Measurements from ENCODE around the gene WDR20.
"Not testable (repeated sequence)": the region's sequence is repeated elsewhere in the genome, so short reads cannot be mapped to it uniquely, and the experiment has no call there.

Gene WDR20, protein sequence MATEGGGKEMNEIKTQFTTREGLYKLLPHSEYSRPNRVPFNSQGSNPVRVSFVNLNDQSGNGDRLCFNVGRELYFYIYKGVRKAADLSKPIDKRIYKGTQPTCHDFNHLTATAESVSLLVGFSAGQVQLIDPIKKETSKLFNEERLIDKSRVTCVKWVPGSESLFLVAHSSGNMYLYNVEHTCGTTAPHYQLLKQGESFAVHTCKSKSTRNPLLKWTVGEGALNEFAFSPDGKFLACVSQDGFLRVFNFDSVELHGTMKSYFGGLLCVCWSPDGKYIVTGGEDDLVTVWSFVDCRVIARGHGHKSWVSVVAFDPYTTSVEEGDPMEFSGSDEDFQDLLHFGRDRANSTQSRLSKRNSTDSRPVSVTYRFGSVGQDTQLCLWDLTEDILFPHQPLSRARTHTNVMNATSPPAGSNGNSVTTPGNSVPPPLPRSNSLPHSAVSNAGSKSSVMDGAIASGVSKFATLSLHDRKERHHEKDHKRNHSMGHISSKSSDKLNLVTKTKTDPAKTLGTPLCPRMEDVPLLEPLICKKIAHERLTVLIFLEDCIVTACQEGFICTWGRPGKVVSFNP

DNA sequence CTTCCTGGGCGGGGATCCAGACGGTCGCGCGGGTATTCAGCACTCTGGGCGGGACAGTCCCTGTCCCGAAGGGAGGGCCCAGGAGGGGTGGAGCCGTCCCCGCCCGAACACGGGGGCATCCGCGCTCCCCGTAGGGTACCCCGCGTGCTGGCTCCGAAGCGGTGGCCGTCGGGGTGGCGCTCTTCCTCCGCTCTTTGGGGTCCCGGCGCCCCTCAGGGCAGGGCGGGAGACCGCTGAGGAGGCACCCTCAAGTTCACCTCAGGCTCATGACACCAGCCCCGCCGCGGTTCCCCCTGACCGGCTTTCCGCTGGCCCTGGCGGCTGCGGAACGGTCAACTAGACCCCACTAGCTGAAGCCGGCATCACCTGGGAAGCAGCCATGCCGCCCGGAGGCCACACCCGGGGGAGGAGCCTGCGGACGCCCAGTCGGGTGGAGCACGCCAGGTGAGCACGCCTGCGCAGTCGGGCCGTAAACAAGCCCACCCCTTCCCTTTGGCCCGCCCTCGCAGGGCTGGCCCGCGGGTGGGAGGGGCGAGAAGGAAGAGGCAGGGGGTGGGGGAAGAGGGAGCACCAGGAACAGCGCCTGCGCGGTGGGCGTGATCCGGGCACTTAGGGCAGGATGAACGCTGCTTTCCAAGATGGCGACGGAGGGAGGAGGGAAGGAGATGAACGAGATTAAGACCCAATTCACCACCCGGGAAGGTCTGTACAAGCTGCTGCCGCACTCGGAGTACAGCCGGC lies at the start of gene WDR20:
WDR20 (plus strand) TSS at position 612 of the 741 bp plus-strand sequence; CDS start at position 639, 27 bp downstream.
- peak; percentile 97 for DNase-seq

DNA sequence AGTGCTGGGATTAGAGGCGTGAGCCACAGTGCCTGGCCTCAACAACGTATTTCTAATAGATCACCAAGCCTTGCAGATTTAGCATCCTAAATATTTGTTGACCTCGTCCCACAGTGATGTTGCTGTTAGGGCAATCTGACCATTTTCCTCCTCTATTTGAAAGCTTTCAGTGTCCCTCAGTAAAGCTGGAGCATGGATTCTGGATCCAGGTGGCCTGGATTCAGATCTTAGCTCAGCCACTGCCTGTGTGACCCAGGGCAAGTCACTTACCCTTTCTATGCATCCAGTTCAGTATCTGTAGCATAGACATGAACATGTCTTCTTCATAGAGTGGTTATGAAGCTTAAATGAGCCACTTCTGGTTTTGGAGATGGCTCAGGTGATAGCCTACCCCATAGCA lies 49.0 kb upstream of the WDR20 start:
- no peak for DNase-seq

DNA sequence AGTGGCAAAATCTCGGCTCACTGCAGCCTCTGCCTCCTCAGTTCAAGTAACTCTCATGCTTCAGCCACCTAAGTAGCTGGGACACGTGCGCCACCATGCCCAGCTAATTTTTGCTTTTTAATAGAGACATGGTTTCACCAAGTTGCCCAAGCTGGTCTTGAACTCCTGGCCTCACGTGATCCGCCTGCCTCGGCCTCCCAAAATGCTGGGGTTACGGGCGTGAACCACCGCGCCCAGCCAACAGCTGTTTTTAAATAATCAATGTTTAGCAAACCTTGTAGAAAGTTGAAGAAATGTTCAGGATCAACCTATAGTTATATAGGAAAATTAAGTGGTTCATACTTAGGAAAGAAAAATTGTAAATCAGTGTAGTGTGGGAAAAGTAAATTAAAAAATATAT lies 46.9 kb upstream of the WDR20 start:
- no peak for DNase-seq

DNA sequence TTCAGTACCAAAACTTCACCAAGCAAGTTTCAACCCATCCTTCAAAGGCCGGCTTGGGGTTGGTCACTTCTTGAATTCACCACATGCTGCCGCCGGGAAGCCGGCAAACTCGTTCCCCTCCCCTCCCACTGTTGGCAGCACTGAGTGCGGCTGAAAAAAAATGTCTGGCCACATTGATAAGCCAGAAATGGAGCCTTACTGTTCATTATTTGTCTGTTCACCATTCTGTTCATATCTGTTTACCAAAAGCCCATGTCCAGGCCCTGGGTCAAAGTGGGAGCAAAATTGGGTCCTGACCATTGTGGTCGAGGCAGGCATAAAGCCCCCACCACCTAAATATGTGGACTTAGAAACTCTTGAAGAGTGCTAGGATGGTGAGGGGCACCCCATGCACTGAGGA lies 45.6 kb upstream of the WDR20 start:
- DNase-seq = no peak

DNA sequence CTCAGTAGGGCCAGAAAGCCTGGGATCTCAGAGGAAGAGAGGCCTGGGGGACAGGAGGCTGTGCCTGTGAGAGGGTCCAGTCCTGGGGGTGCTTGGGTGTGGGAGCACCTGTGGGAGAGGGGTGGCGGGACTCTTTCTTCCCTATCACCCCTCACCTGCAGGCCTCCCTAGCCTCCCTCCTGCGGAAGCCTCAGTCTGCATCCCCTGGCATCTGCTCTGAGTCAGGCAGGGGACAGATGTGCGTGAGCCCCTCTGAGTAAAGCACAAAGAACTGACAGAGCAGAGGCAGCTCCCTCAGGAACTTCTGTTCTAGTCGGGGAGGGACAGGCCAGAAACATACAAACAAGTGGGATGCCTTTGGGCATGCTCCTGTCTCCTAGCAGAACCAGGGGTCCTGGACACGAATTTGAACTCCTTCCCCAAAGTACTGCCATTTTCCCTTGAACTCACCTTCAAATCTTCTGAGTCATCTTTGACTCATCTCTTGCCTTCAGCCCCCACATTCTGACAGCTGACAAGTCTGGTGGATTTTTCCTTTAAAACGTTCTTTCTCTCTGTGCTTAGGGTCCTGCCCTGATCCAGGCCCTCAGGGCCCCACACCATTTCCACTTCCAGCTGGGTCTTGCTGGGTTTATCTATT lies 44.3 kb upstream of the WDR20 start:
- DNase-seq = no peak

DNA sequence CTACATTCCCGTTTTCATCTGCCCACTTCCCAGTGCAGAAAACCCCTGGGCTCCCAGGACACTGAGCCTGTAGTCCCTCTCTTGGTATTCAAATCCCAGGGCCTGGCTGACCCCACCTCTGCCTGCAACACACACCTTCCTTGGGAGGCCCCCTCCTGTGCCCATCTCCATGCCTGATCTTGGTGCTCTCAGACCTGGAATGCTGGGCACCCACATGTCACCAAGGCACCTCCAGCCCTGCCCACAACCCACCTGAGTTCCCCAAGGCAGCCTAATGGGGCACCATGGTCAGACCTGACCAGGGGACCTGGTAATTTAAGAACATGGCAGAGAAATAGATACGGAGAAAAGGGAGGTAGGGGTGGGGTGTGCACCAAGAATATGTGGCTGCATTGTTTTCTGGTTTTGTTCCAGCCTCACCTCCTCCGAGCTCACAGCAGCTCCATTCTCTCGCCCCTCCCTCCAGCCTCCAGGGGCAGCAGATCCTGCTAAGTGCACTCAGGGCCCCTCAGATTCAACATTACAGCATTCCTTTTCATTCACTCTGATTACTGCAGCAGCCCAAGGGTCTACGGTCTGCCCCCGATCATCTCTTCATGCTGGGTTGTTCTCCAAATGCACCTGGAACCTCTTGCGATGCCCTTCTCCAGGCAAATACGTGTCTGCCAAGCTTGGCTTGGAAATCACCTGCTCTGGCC lies 43.7 kb upstream of the WDR20 start:
- DNase-seq = no peak

DNA sequence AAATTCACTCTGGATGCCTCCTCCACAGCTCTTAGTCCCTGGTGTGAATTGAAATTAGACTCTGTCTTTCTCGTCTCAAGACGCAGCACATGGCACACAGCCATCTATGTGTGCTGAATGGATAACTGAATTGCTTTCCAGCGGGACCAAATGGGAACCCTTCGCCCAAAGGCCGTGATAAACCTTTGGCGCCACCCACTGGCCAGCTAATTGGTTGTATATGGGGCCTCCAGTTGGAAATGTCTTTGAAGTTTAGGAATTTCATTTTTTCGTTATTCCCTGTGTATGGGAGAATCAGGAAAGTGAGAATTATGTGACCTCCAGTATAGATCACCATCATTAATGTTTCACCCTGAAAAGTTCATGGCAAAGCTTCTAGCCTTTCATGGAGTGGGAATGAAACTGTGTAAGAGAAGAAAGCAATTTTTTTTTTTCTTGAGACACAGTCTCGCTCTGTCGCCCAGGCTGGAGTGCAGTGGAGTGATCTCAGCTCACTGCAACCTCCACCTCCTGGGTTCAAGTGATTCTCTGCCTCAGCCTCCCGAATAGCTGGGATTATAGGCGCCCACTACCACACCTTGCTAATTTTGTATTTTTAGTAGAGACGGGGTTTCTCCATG lies 43.0 kb upstream of the WDR20 start:
- peak; percentile 69 for DNase-seq

DNA sequence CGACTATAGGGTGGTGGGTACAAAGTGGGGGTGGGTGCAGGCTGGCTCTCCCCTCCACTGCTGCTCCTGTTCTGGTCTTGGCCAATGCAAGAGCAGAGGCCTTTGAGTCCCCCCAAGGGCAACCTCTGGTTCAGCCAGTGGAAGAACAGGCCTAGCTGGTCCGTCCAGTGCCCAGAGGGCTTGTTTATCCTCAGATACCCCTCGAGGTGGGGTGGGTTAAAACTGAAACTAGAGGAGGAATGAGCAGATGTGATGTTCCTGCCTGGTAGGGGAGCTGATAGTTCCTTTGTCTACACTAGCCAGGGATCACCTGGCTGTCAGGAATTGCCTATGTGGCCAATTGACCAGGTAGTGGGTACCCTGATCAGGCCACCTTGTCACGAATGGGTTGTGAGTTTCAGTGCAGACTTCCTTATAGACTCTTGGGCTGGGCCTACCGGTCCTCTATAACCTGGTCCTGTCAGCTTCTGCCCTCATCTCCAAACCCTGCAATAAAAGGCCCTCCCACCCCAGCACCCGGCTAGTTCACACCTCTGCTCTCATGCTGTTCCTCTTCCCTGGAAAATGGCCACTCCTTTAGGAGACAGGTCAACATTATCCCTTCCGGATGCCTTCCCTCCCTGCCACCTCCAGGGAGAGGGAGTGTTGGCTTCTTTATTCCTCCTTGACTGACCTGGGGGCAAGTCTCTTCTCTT lies 42.1 kb upstream of the WDR20 start:
- no peak for DNase-seq

DNA sequence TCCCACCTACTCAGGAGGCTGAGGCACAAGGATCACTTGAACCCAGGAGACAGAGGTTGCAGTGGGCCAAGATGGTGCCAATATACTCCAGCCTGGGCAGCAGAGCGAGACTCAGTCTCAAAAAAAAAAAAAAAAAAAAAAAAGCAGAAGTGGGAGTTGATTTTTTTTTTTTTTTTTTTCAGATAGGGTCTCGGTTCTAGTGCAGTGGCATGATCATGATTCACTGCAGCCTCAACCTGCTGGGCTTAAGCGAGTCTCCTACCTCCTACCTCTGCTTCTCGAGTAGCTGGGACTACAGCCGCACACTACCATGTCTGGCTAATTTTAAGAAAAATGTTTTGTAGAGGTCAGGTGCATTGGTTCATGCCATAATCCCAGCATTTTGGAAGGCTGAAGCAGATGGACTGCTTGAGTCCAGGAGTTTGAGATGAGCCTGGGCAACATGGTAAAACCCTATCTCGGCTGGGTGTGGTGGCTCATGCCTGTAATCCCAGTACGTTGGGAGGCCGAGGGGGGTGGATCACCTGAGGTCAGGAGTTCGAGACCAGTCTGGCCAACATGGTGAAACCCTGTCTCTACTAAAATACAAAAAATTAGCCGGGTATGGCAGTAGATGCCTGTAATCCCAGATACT lies 36.5 kb upstream of the WDR20 start:
- DNase-seq = no peak

DNA sequence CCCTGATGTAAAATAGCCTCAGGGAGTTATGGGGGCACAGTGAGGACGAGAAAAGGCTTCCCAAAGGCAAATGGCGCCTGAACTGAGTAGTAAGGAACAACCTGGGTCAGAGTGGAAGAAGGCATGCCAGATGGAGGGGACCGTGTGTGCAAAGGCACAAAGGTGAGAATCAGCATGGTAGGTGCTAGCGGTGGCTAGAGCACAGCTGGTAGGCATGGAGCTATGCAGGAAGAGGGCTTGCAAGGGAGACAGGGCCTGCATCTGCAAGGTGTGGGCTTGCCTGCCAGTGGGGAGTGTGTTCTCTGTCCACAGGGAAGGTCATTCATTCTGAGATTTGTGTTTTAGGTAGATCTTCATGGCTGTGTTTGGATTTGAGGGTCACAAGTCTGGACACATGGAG lies 34.3 kb upstream of the WDR20 start:
- DNase-seq = no peak

DNA sequence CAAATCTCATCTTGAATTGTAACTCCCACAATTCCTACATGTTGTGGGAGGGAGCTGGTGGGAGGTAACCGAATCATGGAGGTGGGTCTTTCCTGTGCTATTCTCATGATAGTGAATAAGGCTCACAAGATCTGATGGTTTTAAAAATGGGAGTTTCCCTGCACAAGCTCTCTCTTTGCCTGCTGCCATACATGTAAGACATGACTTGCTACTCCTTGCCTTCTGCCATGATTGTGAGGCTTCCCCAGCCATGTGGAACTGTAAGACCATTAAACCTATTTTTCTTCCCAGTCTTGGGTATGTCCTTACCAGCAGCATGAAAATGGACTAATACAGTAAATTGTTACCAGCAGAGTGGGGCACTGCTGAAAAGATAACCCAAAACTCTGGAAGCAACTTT lies 30.4 kb upstream of the WDR20 start:
- not testable (repeated sequence) for DNase-seq

DNA sequence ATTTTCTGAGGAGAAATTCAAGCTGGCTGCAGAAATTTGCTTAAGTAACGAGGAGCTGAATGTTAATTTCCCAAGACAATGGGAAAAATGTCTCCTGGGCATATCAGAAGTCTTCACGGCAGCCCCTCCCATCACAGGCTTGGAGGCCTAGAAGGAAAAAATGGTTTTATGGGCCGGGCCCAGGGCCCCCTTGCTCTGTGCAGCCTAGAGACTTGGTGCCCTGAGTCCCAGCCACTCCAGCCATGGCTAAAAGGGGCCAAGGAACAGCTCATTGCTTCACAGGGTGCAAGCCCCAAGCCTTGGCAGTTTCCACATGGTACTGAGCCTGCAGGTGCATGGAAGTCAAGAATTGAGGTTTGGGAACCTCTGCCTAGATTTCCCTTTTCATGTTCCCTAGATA lies 28.6 kb upstream of the WDR20 start:
- no peak for DNase-seq

DNA sequence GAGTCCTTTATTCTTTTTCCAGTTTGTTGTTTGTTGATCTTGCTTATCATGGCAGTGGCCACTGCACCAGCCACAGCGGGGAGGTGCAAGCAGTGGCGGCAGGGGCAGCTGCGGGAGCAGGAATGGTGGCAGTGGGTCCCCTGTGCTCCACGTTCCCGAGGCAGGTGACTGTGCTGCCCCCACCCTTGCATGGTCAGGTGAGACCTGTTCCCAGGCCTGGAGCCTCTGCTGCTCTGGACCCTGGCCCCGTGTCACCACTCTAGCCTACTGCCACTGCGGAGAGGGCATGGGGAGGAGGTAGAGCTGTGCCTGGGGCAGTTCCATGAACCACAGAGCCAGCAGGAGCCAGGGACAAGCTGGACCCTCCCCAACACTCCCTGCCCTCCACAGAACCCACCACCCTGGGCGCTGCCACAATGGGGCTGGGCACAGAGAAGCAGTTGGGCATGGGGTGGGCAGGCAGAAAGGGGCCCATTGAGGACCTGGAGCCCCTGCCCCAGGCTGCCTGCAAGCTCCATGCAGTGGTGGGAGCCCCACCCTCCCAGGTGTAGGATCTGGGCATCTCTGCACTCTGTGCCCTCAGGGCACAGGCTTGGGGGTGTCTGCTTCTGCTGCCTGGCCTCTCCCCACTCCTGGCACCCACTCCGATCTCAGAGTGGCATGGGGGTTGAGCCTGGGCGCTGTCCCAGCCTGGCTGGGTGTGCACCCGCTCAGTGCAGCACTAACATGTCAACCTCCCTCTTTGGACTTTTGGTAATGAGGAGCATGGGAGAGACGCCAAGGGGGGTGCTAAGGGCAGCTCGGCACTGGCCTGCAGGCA lies 23.1 kb upstream of the WDR20 start:
- no peak for DNase-seq

DNA sequence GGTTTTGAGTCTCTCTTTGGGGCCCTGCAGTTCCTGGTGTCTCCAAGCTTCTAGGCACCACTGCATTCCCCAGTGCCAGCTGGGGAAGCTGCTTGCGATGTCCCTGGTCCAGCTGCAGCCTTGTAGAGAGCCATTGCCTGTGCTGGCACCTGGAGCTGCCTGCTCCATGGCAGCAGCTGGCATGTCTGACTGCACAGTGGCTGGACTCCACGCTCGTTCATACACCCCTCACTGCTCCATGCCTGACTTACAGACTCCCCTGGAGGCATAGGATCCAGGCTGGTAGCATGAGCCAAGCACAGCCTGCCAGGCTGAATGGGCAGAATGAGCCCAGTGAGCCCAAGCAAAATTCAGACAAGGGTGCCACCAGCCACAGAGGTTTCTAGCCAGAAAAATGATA lies 21.8 kb upstream of the WDR20 start:
- no peak for DNase-seq

DNA sequence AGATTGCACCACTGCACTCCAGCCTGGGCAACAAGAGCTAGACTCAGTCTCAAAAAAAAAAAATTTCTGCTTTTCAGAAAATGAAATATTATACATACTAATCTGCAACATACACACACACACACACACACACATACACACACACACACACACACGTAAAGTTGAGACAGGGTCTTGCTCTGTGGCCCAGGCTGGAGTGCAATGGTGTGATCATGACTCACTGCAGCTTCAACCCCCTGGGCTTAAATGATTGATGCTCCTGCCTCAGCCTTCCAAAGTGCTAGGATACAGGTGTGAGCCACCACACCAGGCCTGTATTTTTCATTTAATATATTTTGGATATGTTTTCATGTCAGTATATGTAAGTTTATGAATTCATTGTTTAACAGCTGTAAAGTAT lies 18.8 kb upstream of the WDR20 start:
- no peak for DNase-seq

DNA sequence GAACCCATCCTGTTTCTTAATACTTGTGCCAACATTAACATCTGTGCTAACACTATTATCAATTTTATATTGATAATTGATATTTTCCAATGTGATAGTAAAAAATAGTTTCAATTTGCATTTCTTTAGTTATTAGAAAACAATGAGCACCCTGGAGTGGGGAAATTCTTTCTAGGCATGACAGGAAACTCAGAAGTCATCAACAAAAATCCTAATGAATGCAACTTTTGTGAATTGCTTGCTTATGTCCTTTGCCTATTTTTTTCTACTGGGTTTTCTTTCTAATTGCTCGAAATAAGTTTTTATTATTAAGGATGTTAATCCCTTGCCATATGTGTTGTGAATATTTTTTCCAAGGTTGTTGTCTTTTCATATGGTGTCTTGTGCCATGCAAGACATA lies 18.1 kb upstream of the WDR20 start:
- no peak for DNase-seq

DNA sequence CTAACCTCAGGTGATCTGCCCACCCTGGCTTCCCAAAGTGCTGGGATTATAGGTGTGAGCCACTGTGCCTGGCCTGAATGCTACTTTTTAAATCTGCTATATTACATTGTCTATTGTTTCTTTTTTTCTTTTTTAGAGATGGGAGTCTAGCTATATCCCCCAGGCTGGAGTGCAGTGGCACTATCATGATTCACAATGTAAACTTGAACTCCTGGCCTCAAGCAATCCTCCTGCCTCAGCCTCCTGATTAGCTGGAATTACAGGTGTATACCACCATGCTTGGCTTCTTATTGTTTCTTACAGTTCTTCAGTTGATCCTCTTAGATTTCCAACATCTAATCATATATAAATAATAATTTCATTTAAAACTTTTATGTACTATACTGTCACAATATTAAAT lies 15.3 kb upstream of the WDR20 start:
- no peak for DNase-seq

DNA sequence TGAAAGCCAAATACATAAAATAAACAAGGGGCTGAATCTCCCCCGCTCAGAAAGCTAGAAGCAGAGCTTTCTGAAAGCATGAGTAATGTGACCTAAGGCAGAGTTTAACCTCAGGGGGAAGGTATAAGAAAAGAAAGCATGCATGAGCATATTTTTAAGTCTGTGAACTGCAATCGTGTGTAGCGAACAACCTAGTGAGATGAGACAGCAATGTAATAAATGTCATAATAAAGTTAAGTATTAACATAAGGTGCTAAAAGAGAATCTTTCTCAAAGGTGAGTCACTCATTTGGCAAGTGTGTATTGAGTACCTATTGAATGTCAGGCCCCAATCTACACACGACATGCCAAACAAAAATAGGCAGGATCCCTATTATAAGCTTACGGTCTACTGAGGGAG lies 14.2 kb upstream of the WDR20 start:
- DNase-seq = no peak

DNA sequence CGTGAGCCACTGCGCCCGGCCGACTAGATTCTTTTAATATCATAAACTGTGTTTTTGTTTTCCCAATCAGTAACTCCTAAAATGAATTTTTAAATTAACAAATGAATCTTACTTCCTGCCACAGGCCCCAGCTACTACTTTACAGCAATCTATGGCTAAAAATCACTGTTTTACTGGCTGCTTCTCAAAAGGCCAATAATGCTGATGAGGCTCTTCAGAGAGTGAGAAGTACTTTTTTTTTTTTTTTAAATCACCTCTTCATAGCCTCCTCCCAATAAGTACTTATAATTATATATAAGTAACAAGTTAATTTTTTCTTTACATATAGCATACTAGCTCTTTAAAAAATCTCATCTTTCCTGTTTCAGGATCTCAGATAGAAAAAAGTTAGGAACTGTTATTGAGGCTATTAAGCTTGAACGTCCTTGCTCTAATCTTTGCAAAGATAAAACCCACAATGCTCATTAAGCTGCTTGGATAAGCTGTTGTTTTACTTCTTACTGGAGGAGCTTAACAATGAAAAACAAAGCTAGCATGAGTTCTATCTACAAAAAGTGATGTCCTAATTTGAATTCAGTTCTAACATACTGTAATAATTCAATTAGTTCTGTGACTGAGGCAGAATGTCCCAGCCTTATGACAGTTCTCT lies 12.8 kb upstream of the WDR20 start:
- DNase-seq = no peak

DNA sequence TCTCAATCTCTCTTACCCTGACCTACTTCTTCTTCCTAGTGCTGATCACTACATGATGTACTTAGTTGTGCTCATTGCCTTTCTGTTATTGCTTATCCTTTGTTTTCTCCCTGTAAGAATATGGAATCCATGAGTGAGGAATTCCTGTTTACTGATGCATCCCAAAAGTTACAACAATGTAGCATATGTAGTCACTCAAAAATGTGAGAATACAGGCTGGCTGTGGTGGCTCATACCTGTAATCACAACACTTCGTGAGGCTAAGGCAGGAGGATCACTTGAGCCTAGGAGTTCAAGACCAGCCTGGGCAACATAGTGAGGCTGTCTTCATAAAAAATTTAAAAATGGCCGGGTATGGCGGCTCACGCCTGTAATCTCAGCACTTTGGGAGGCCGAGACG lies 8.0 kb upstream of the WDR20 start:
- DNase-seq = no peak

Measured in NCI-H1092 (cell line).